Erythroblast (primary cell): Measurements from ENCODE around the gene HERC4.

Experiments used
- GATA1 ChIP-seq: IDR thresholded peaks from 2 replicates; pipeline ENCODE4 v1.6.1; 2011; ENCODE audit warnings: low read depth, mild to moderate bottlenecking, control low read depth, low read length, moderate library complexity
- POLR2A ChIP-seq: IDR thresholded peaks from 2 replicates; pipeline ENCODE4 v1.6.1; 2011; ENCODE audit warnings: mild to moderate bottlenecking, low read length

- no peak for TF ChIP-seq POLR2A
- no peak for TF ChIP-seq GATA1
Observed at GRCh38 chr10:67988606-67989005, 86.5 kb downstream of the HERC4 start.
